Activated T-cell treated with anti-CD3 and anti-CD28 coated beads, Interleukin-2, amount 50 U/mL, for 24 hours (primary cell): ENCODE data around the gene KIF25.

Source experiments
- DNase-seq: peaks from one replicate; pipeline ENCODE4 v3.0.0-alpha.2; 2020
- H3K27ac Mint-ChIP-seq: 2 replicates; pipeline ENCODE4 v1.8.0; 2020; ENCODE audit warnings: mild to moderate bottlenecking, mixed read lengths
- H3K27me3 Mint-ChIP-seq: 2 replicates; pipeline ENCODE4 v1.8.0; 2020; ENCODE audit warnings: mixed read lengths
- H3K36me3 Mint-ChIP-seq: 2 replicates; pipeline ENCODE4 v1.8.0; 2020; ENCODE audit warnings: low read depth, mixed read lengths
- H3K4me1 Mint-ChIP-seq: 2 replicates; pipeline ENCODE4 v1.8.0; 2020; ENCODE audit warnings: low read depth, mixed read lengths
- H3K4me3 Mint-ChIP-seq: 2 replicates; pipeline ENCODE4 v1.8.0; 2020; ENCODE audit warnings: mild to moderate bottlenecking, moderate library complexity, mixed read lengths
- H3K9me3 Mint-ChIP-seq: 2 replicates; pipeline ENCODE4 v1.8.0; 2020; ENCODE audit warnings: mixed read lengths

Gene KIF25

DNA sequence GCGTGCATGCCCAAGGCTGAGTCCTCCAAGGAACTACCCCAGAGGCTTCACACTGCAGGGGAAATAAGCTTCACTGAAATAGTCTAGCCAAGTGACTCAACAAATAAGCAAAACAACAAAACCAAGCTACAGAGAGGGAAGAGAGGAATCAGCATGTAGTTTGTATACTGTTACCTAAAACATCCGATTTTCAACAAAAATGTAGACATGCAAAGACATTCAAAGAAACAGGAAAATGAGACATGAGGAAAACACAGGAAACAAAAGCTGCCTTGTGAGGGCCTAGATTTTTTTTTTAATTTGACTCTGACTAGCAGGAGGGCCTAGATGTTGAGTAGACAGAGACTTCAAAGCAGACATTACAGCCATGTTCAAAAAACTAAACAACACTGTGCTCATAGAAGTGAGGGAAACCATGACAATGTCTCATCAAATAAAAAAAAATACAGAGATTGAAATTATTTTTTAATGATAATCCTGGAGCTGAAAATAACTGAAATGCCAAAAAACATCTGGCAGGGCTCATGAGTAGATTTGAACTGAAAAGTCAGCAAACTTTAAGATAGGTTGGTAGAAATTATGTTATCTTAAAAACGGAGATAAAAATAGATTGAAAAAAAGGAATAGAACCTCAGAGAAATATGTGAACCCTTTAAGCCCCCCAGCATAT, 16.4 kb upstream of the KIF25 start:
- Mint-ChIP-seq H3K4me3 (no peak overlapping the region), H3K27me3 (peaks cover 15% of the 10 kb centered on the region), H3K9me3 (no peaks in the 10 kb centered on the region), H3K4me1 (no peaks in the 10 kb centered on the region), H3K27ac (no peak overlapping the region), H3K36me3 (no peaks in the 10 kb centered on the region)
- DNase-seq = no peak

DNA sequence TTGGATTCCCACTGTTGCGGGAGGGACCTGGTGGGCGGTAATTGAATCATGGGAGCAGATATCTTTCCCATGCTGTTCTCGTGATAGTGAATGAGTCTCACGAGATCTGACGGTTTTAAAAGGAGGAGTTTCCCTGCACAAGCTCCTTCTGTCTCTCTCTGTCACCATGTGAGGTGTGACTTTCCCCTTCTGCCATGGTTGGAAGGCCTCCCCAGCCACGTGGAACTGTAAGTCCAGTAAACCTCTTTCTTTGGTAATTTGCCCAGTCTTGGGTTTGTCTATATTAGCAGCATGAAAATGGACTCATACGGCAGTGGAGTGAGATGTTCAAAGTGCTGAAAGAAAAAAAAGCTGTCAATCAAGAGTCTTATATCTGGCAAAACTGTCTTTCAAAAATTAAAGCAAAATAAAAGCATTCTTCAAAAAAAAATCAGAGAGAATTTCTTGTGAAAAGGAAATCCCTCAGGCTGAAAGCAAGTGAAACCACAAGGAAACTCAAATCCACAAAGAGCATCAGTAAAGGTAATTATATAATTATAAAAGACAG, 15.5 kb upstream of the KIF25 start:
- H3K9me3 Mint-ChIP-seq = no peaks in the 10 kb centered on the region
- no peak for DNase-seq
- H3K4me1 Mint-ChIP-seq = no peaks in the 10 kb centered on the region
- peaks cover 15% of the 10 kb centered on the region for H3K27me3 Mint-ChIP-seq
- no peak overlapping the region for H3K27ac Mint-ChIP-seq
- no peaks in the 10 kb centered on the region for H3K36me3 Mint-ChIP-seq
- no peak overlapping the region for H3K4me3 Mint-ChIP-seq

DNA sequence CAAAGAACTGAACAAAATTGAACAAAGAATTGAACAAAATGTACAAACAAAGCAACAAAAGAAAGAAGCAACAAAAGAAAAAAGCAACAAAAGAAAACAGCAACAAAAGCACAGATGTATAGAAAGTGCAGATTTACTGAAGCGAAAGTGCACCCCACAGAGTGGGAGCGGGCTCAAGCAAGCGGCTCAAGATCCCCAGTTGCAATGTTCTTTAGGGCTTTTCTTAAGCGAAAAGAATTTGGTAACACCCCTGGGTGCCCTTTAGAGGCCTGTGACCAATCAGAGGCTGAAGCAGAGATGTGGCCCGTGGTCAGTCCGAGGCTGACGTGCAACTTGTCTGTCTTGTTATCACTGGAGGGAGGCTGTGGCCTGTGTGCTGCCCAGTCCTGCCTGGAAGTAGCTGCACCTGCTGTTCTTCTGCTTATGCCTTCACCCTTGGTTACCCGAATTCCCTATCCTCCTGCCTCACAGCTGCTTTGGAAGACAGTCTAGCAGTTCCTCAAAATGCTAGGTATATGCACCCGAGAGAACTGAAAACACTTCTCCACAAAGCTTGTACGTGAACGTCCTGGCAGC, 13.2 kb upstream of the KIF25 start:
- Mint-ChIP-seq H3K4me3 (no peak overlapping the region), H3K27ac (no peak overlapping the region), H3K27me3 (peaks cover 6% of the 10 kb centered on the region), H3K4me1 (no peaks in the 10 kb centered on the region), H3K36me3 (no peaks in the 10 kb centered on the region), H3K9me3 (no peaks in the 10 kb centered on the region)
- DNase-seq = no peak

DNA sequence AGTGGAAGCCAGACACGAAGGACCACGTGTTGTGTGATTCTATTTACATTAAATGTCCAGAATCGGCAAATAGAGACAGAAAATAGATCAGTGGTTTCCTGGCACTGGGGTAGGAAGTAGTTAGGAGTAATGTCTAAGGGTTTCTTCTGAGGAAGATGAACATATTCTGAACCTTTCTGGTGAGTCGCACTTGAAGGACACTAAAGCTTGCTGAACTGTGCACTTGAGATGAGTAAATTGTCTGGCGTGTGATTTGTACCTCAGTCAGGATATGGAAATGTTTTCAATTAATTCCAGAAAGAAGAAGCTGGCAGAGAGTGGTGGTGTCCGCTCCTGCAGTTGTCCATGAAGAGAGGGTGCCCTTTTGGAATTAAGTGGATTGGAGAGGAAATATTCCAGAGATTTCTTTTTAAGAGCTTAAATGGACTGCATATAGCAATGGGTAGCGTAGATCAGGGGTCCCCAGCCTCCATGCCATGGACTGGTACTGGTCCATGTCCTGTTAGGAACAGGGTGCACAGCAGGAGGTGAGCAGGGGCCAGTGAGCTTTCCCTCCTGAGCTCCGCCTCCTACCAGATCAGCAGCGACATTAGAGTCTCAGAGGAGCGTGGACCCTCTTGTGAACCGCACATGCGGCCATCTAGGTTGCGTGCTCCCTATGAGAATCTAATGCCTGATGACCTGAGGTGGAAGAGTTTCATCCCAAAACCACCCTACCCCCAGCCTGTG, 12.4 kb upstream of the KIF25 start:
- no peak overlapping the region for H3K27ac Mint-ChIP-seq
- H3K9me3 Mint-ChIP-seq = no peaks in the 10 kb centered on the region
- no peak for DNase-seq
- peaks cover 3% of the 10 kb centered on the region for H3K27me3 Mint-ChIP-seq
- no peaks in the 10 kb centered on the region for H3K4me1 Mint-ChIP-seq
- no peaks in the 10 kb centered on the region for H3K36me3 Mint-ChIP-seq
- no peak overlapping the region for H3K4me3 Mint-ChIP-seq

DNA sequence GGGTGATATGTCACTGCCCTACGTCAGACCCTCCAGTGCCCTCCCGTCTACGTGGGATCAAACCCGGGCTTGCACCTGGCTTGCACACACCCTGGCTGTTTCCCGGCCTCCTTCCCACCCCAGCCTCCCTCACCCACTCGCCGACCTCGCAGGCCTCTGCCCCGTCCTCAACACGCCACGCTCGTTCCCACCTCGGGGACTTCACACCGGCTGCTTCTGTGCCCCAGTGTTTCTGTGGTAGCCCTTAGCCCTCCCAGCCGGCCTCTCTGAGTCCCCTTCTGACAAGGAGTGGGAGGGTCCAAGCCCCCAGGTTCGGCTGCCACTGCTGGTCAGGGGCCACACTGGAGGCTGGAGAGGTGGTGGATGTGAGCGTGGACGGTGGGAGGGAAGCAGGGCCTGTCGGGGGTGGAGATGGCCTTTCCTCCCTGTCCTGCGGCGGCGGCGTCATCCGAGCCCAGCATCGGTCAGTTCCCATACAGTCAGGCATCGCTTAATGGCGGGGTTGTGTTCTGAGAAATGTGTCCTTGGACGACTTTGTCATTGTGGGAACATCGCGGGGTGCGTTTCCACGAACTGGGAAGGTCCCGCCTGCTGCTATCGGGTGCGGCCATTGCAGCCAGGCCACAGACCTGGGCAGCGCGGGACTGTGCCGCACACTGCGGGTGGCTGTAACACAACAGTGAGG, 11.4 kb upstream of the KIF25 start:
- Mint-ChIP-seq H3K27me3 (no peaks in the 10 kb centered on the region), H3K4me1 (no peaks in the 10 kb centered on the region), H3K4me3 (no peak overlapping the region), H3K36me3 (no peaks in the 10 kb centered on the region), H3K27ac (no peak overlapping the region), H3K9me3 (no peaks in the 10 kb centered on the region)
- no peak for DNase-seq

DNA sequence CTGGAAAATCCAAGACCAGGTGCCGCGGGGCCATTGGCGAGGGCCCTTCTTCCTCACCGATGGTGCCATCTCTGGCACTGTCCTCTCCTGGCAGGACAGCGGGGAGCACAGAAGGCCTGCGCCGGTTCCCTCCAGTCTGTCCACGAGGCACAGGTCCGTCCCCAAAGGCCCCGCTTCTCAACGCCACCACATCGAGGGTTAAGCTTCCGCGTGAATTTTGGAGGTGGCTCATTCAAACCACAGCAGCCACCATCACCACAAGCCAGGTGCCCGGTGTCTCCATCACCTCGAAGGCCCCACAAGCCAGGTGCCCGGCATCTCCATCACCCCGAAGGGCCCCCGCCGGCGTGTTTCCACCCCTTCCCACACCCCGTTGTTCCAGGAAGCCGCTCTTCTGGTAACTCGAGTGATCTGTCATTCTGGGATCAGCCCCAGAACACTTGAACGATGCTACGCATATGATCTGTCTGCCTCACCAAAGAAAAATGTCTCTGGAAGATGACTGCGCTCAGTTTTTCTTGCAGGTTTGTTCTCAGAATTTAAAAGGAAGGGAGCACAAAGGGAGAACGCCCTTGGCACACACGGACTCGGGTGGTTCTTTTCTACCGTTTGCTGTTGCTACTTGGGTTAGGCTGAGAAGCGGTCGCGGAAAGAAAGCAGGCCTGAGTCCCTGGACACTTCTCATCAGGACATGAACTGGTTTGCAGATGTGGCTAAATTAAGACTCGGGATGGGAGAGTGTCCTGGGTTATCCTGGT, 9.9 kb upstream of the KIF25 start:
- no peak for DNase-seq
- no peaks in the 10 kb centered on the region for H3K4me1 Mint-ChIP-seq
- no peaks in the 10 kb centered on the region for H3K36me3 Mint-ChIP-seq
- no peaks in the 10 kb centered on the region for H3K27me3 Mint-ChIP-seq
- H3K4me3 Mint-ChIP-seq = no peak overlapping the region
- H3K9me3 Mint-ChIP-seq = no peaks in the 10 kb centered on the region
- H3K27ac Mint-ChIP-seq = no peak overlapping the region

DNA sequence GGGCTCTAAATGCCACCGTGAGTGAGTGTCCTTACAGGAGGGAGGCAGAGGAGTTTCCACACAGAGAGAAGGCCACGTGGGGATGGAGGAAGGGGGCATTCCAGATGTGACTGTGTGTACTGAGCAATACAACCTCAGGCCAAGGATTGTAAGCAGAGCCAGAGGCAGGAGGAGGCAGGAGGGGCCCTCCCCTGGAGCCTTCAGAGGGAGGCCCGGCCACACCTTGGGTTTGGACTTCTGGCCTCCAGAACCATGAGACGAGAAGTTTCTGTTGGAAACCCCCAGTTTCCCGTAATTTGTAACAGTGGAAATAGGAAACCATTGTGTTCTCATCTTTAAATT, 9.3 kb upstream of the KIF25 start:
- H3K9me3 Mint-ChIP-seq = no peaks in the 10 kb centered on the region
- H3K27me3 Mint-ChIP-seq = no peaks in the 10 kb centered on the region
- no peaks in the 10 kb centered on the region for H3K36me3 Mint-ChIP-seq
- H3K4me3 Mint-ChIP-seq = no peak overlapping the region
- no peak for DNase-seq
- no peaks in the 10 kb centered on the region for H3K4me1 Mint-ChIP-seq
- H3K27ac Mint-ChIP-seq = no peak overlapping the region

DNA sequence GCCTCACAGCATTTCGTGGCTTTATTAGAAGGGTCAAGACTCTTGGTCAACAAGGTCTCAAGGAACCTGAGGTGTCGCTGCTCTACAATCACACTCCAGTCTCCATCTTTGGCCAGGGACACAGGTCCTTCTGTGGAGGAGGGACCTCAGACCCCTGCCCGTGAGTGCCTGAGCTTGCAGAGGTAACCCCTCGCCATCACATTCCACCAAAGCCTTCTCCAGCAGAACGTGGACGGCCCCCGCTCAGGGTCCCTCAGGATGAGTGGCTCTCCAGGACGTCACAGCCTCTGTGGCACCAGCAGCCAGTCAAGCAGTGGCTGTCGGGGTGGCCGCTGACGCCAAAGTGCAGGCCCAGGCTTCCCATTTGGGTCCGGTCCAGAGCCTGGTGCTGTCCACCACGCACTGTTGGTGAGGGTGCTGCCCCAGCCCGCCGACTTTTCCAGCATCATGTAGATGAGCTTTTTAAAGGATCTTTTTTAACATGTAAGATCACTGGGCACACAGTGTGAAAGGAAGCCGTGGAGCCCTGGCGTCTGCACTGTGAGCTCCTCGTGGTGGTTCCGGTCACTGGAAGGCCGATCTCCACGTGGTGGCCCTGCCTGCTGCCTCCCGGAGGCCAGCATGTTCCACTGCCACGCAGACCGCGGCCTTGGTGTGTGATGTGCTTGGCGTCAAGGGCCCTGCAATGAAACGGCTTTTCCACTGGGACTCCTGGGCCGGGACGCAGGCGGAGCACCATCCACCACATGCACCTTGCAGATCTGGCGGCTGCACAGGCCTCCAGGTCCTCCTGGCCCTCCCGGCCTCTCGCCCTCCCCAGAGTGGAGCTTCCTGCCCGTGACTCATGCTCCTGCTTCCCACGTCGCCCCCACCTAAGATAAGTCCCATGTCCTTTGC, 8.3 kb upstream of the KIF25 start:
- no peaks in the 10 kb centered on the region for H3K27me3 Mint-ChIP-seq
- no peaks in the 10 kb centered on the region for H3K36me3 Mint-ChIP-seq
- no peak overlapping the region for H3K4me3 Mint-ChIP-seq
- no peaks in the 10 kb centered on the region for H3K9me3 Mint-ChIP-seq
- H3K27ac Mint-ChIP-seq = no peak overlapping the region
- no peaks in the 10 kb centered on the region for H3K4me1 Mint-ChIP-seq
- DNase-seq = no peak

DNA sequence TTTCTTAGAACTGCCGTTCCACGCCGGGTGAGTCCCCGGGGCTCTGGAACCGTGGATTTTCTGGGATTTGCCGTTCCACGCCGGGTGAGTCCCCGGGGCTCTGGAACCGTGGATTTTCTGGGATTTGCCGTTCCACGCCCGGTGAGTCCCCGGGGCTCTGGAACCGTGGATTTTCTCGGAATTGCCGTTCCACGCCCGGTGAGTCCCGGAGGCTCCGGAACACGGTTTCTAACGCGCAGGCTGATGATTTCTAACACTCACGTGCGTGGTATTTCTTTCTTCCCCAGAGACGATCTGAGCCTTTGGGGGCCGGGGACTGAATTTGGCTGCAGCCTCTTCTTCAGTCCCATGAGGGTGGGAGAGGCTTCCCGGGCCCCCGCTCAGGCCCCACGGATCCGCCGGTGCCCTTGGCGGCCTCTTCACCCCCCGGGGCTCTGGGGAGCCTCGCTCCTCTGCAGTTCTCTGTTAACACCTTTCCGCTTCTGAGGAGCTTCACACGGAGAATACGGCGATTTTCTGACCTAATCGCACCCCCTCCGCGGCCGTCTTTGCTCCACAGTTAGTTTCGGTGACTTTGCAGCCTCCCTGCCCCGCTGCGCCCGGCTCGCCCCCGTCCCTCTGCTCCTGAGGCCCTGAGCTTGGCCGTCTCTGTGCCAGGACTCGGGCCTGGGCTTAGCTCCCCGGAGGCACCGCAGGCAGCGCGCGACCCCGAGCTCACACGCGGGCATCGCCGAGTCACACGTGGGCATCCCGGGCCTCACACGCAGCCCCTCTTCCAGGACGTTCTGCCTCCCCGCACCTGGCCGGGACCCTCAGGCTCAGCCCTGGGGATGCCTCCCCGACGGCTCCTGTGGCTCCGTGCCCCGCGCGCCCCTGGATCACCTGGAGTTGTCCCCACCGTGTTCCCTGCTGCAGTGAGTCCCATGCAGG, 7.2 kb upstream of the KIF25 start:
- DNase-seq = no peak
- Mint-ChIP-seq H3K27me3 (no peaks in the 10 kb centered on the region), H3K4me3 (no peak overlapping the region), H3K9me3 (no peaks in the 10 kb centered on the region), H3K36me3 (no peaks in the 10 kb centered on the region), H3K27ac (no peak overlapping the region), H3K4me1 (no peaks in the 10 kb centered on the region)

DNA sequence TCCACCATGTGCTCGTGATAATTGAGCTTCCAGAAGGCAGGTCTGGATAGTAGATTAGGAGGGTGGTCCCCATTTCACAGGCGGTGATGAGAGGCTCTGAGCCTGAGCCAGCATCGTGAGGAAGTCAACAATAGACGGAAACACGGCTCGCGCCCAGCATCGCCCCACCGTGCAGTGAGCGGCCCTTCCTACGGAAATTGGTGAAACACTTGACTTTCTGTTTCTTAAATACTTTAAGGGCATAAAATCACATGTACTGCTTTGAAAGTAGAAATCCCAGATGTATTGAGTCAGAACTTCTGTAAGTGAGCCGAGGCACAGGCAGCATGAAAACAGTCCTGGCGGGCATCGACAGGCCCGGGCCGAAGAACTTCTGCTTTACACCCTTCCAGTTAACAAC, 4.3 kb upstream of the KIF25 start:
- no peaks in the 10 kb centered on the region for H3K9me3 Mint-ChIP-seq
- peaks cover 4% of the 10 kb centered on the region for H3K27me3 Mint-ChIP-seq
- H3K4me1 Mint-ChIP-seq = no peaks in the 10 kb centered on the region
- H3K4me3 Mint-ChIP-seq = no peak overlapping the region
- H3K36me3 Mint-ChIP-seq = no peaks in the 10 kb centered on the region
- no peak for DNase-seq
- no peak overlapping the region for H3K27ac Mint-ChIP-seq

DNA sequence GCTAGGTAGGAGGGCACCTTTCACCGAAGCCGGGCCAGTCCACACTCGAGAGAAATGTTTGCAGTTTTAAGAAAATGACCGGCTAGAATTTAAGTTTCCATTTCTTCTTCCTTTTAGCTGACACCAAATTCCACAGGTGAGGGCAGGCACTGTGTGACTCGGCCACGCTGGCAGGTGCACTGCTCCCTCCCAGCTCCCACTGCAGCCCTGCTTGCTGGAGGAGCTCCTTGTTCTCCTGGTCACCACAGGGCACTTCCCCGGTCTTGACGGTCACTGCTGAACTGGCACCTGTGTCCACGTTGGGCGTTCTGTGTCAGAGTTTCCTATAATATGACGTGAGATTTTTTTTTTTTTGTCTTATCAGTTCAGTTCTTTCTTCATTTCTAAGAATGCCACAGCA, 3.6 kb upstream of the KIF25 start:
- H3K4me1 Mint-ChIP-seq = no peaks in the 10 kb centered on the region
- no peaks in the 10 kb centered on the region for H3K36me3 Mint-ChIP-seq
- peaks cover 6% of the 10 kb centered on the region for H3K27me3 Mint-ChIP-seq
- H3K4me3 Mint-ChIP-seq = no peak overlapping the region
- no peak overlapping the region for H3K27ac Mint-ChIP-seq
- no peaks in the 10 kb centered on the region for H3K9me3 Mint-ChIP-seq
- no peak for DNase-seq

DNA sequence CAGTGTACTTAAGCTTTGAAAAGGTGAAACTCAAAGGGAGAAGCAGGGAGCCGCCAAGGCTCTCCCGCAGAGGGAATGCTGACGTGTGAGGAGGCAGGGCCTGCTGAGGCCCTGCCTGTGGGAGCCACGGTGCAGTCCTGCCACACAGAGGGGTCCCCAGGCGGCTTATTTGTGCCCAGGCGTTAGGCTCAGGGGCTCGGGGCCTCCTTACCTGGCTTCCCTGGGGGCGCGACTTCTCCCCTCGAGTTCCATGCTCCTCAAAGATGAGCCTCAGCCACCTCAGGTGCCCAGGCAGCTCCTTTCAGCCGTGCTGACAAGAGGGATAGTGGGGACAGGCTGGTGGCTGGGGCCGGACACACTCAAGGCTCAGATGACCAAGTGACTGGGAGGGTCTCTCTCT, 2.2 kb upstream of the KIF25 start:
- Mint-ChIP-seq H3K36me3 (no peaks in the 10 kb centered on the region), H3K4me3 (no peak overlapping the region), H3K27me3 (peaks cover 6% of the 10 kb centered on the region), H3K4me1 (no peaks in the 10 kb centered on the region), H3K27ac (no peak overlapping the region), H3K9me3 (no peaks in the 10 kb centered on the region)
- no peak for DNase-seq

DNA sequence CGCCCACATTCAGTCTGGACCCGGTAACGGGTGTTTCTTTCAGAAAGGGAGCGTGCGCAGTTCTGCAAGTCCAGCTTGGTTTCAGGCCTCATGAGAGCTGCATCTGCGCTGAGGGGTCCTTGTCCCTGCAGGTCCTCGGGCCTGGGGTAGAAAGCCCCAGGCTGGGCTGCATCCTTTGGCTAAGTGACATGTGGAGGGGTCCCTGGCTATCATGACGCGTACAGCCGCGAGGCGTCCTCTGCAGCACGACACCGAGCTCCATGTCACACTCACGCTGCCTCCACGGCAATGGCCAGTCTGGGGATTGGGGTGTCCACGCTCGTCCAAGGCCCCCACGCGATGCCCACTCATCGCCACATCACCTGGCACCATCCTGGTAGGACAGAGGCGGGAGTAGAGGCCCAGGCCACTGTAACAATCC, 1.7 kb upstream of the KIF25 start:
- no peak overlapping the region for H3K27ac Mint-ChIP-seq
- no peaks in the 10 kb centered on the region for H3K36me3 Mint-ChIP-seq
- H3K9me3 Mint-ChIP-seq = no peaks in the 10 kb centered on the region
- H3K4me3 Mint-ChIP-seq = no peak overlapping the region
- DNase-seq = no peak
- peaks cover 6% of the 10 kb centered on the region for H3K27me3 Mint-ChIP-seq
- no peaks in the 10 kb centered on the region for H3K4me1 Mint-ChIP-seq
